H1 (cell line): ENCODE measurements around the gene ORMDL1. TPM values are rescaled to one million over a fixed set of nuclear protein-coding genes. Genes with fewer than 3 reads are reported as not detected.

ENCODE experiments used
- CTCF ChIA-PET: fragments of 300-600 bp; sonication (Branson Sonifier 250); formaldehyde crosslinking; loops from one replicate; lab custom pipeline; 2021; ENCODE audit not compliant: partially characterized antibody; lab: Charles Lee
- POLR2A ChIA-PET: fragments of 300-600 bp; sonication (Branson Sonifier 250); formaldehyde crosslinking; loops from one replicate; lab custom pipeline; 2021; ENCODE audit warnings: inconsistent platforms; ENCODE audit not compliant: partially characterized antibody; lab: Charles Lee
- DNase-seq, 2 experiments: peaks; one replicate each; pipeline versions ENCODE4 v3.0.0 to v3.0.0-alpha.2; 2010 to 2022; ENCODE audit warnings: low spot score in 2 of 2, low read depth in 1 of 2, mixed read lengths in 1 of 2
- FAIRE-seq: peaks from 2 replicates; lab custom pipeline; 2011; peaks lifted over from hg19 to GRCh38; lab: Jason Lieb, UNC
- H2AFZ ChIP-seq: 2 replicates; pipeline ENCODE4 v1.8.1; 2012; ENCODE audit warnings: low read length, inconsistent platforms
- H2AK5ac ChIP-seq: 2 replicates; pipeline ENCODE4 v1.6.1; 2013; ENCODE audit warnings: low read depth, low read length
- H2BK120ac ChIP-seq: replicated peaks from 2 replicates; pipeline ENCODE3; 2013; ENCODE audit warnings: low read depth, low read length, inconsistent platforms
- H2BK12ac ChIP-seq: 2 replicates; pipeline ENCODE4 v1.6.1; 2013; ENCODE audit warnings: low read depth, low read length
- H2BK15ac ChIP-seq: 2 replicates; pipeline ENCODE4 v1.6.1; 2013; ENCODE audit warnings: low read length
- H2BK20ac ChIP-seq: 2 replicates; pipeline ENCODE4 v1.6.1; 2013; ENCODE audit warnings: low read length
- H2BK5ac ChIP-seq: 2 replicates; pipeline ENCODE4 v1.6.1; 2013; ENCODE audit warnings: low read depth, low read length
- H3K14ac ChIP-seq: 2 replicates; pipeline ENCODE4 v1.6.1; 2013; ENCODE audit warnings: inconsistent platforms; ENCODE audit not compliant: insufficient read length
- H3K18ac ChIP-seq: 2 replicates; pipeline ENCODE4 v1.6.1; 2013; ENCODE audit warnings: low read length; ENCODE audit errors: extremely low read depth
- H3K23ac ChIP-seq: 2 replicates; pipeline ENCODE4 v1.6.1; 2013; ENCODE audit warnings: inconsistent platforms; ENCODE audit not compliant: insufficient read length
- H3K23me2 ChIP-seq: 2 replicates; pipeline ENCODE4 v1.6.1; 2013; ENCODE audit warnings: low read depth, low read length
- H3K27ac ChIP-seq: 2 replicates; pipeline ENCODE4 v1.6.1; 2011; ENCODE audit warnings: low read depth, low read length, inconsistent platforms
- H3K27me3 ChIP-seq, 4 experiments: replicated peaks in 1 of 4; 1 replicate in 1 of 4; 2 replicates in 3 of 4; pipeline versions ENCODE4 v1.6.1 to v1.8.1; 2011 to 2013; ENCODE audit warnings: low read length in 3 of 4, mild to moderate bottlenecking in 3 of 4, inconsistent platforms in 2 of 4, mixed read lengths in 2 of 4, moderate library complexity in 1 of 4; ENCODE audit not compliant: control insufficient read depth in 3 of 4, insufficient read depth in 3 of 4; ENCODE audit errors: extremely low read depth in 1 of 4
- H3K36me3 ChIP-seq, 4 experiments: 2 replicates each; pipeline versions ENCODE4 v1.6.1 to v1.8.1; 2011 to 2013; ENCODE audit warnings: mild to moderate bottlenecking in 4 of 4, low read length in 3 of 4, moderate library complexity in 2 of 4, control low read depth in 1 of 4, inconsistent platforms in 1 of 4; ENCODE audit not compliant: insufficient read depth in 4 of 4, control insufficient read depth in 2 of 4
- H3K4ac ChIP-seq: replicated peaks from 2 replicates; pipeline ENCODE3; 2013; ENCODE audit warnings: low read length, low read depth, mixed read lengths, inconsistent platforms; ENCODE audit not compliant: insufficient read length
- H3K4me1 ChIP-seq, 4 experiments: replicated peaks in 1 of 4; 1 replicate in 1 of 4; 2 replicates in 3 of 4; pipeline versions ENCODE4 v1.6.1 to v1.8.1; 2011 to 2013; ENCODE audit warnings: low read length in 3 of 4, inconsistent platforms in 2 of 4, mixed read lengths in 1 of 4; ENCODE audit not compliant: insufficient read depth in 4 of 4, control insufficient read depth in 3 of 4
- H3K4me2 ChIP-seq, 2 experiments: 2 replicates each; pipeline versions ENCODE4 v1.6.1 to v1.8.1; 2011 to 2013; ENCODE audit warnings: low read depth in 2 of 2, low read length in 2 of 2, control low read depth in 1 of 2, inconsistent platforms in 1 of 2, mild to moderate bottlenecking in 1 of 2; ENCODE audit not compliant: insufficient read depth in 1 of 2
- H3K4me3 ChIP-seq, 4 experiments: fragments of 200-600, 300-600 bp in 1 of 4; sonication (generic), shearing (Covaris generic), sonication (Bioruptor Twin) in 1 of 4; 2 replicates each; pipeline versions ENCODE4 v1.5.1 to v1.8.1; 2011 to 2016; ENCODE audit warnings: low read length in 4 of 4, low read depth in 3 of 4, control low read depth in 2 of 4, inconsistent platforms in 2 of 4, mild to moderate bottlenecking in 2 of 4, mixed read lengths in 1 of 4, moderate library complexity in 1 of 4; ENCODE audit not compliant: insufficient read depth in 2 of 4; ENCODE audit errors: extremely low read depth in 1 of 4
- H3K56ac ChIP-seq: replicated peaks from 2 replicates; pipeline ENCODE3; 2013; ENCODE audit warnings: low read depth, mild to moderate bottlenecking, mixed read lengths, low read length, inconsistent platforms; ENCODE audit not compliant: insufficient read length
- H3K79me1 ChIP-seq: 2 replicates; pipeline ENCODE4 v1.6.1; 2013; ENCODE audit warnings: low read depth, low read length, control low read depth
- H3K79me2 ChIP-seq, 2 experiments: 2 replicates each; pipeline versions ENCODE4 v1.6.1 to v1.8.1; 2012 to 2013; ENCODE audit warnings: low read length in 2 of 2, mild to moderate bottlenecking in 2 of 2, inconsistent platforms in 1 of 2; ENCODE audit not compliant: insufficient read depth in 2 of 2, control insufficient read depth in 1 of 2
- H3K9ac ChIP-seq, 4 experiments: replicated peaks in 1 of 4; 1 replicate in 1 of 4; 2 replicates in 3 of 4; pipeline versions ENCODE4 v1.6.1 to v1.8.1; 2011 to 2013; ENCODE audit warnings: low read depth in 3 of 4, low read length in 3 of 4, control low read depth in 2 of 4, mild to moderate bottlenecking in 2 of 4, moderate library complexity in 2 of 4, inconsistent platforms in 1 of 4; ENCODE audit errors: extremely low read depth in 1 of 4
- H3K9me3 ChIP-seq, 2 experiments: 2 replicates each; pipeline versions ENCODE4 v1.6.1 to v1.8.1; 2012 to 2013; ENCODE audit warnings: mild to moderate bottlenecking in 2 of 2, moderate library complexity in 2 of 2, control low read depth in 1 of 2, inconsistent platforms in 1 of 2, low read depth in 1 of 2, low read length in 1 of 2, mixed read lengths in 1 of 2; ENCODE audit not compliant: insufficient read depth in 2 of 2
- H4K20me1 ChIP-seq, 2 experiments: replicated peaks in 1 of 2; 2 replicates each; pipeline versions ENCODE3 to v1.8.1; 2011 to 2013; ENCODE audit warnings: inconsistent platforms in 2 of 2, low read length in 2 of 2, mild to moderate bottlenecking in 1 of 2; ENCODE audit not compliant: insufficient read depth in 2 of 2, control insufficient read depth in 1 of 2
- H4K5ac ChIP-seq: 2 replicates; pipeline ENCODE4 v1.6.1; 2013; ENCODE audit warnings: low read length, low read depth, mixed read lengths, inconsistent platforms; ENCODE audit not compliant: insufficient read length
- H4K8ac ChIP-seq: 2 replicates; pipeline ENCODE4 v1.8.0; 2013; ENCODE audit warnings: mild to moderate bottlenecking, moderate library complexity, low read length, inconsistent platforms; ENCODE audit not compliant: insufficient read depth; ENCODE audit errors: extremely low read depth
- H4K91ac ChIP-seq: replicated peaks from 2 replicates; pipeline ENCODE3; 2013; ENCODE audit warnings: low read length, mixed read lengths, inconsistent platforms; ENCODE audit not compliant: insufficient read length
- ATF2 ChIP-seq: IDR thresholded peaks from 2 replicates; pipeline ENCODE4 v1.6.1; 2012; ENCODE audit warnings: low read length, inconsistent platforms
- MAFK ChIP-seq: IDR thresholded peaks from 2 replicates; pipeline ENCODE4 v1.6.1; 2012; ENCODE audit warnings: low read depth, mild to moderate bottlenecking, improper control_type of control experiment, low read length
- NRF1 ChIP-seq: IDR thresholded peaks from 2 replicates; pipeline ENCODE4 v1.6.1; 2011; ENCODE audit warnings: mild to moderate bottlenecking, low read depth, low read length, improper control_type of control experiment
- RFX5 ChIP-seq: IDR thresholded peaks from 2 replicates; pipeline ENCODE4 v1.6.1; 2011; ENCODE audit warnings: low read depth, low read length, improper control_type of control experiment, borderline replicate concordance
- RXRA ChIP-seq: IDR thresholded peaks from 2 replicates; pipeline ENCODE4 v1.6.1; 2011; ENCODE audit warnings: low read depth, mild to moderate bottlenecking, low read length, moderate library complexity; ENCODE audit not compliant: insufficient read depth
- SIX5 ChIP-seq: IDR thresholded peaks from 2 replicates; pipeline ENCODE4 v1.6.1; 2011; ENCODE audit warnings: mild to moderate bottlenecking, low read depth, low read length
- SP1 ChIP-seq: IDR thresholded peaks from 2 replicates; pipeline ENCODE4 v1.6.1; 2011; ENCODE audit warnings: low read depth, low read length
- SP4 ChIP-seq: IDR thresholded peaks from 2 replicates; pipeline ENCODE4 v1.6.1; 2012; ENCODE audit warnings: low read length, inconsistent platforms
- TAF7 ChIP-seq: optimal IDR thresholded peaks from 2 replicates; pipeline ENCODE3; 2011; ENCODE audit warnings: low read depth, mild to moderate bottlenecking, inconsistent platforms, low read length, moderate library complexity, borderline replicate concordance
- TCF12 ChIP-seq: IDR thresholded peaks from 2 replicates; pipeline ENCODE4 v1.6.1; 2011; ENCODE audit warnings: low read depth, mild to moderate bottlenecking, low read length
- WGBS, 2 experiments: shearing (Covaris generic) in 1 of 2; methylation state at CpG; one replicate each; pipeline versions ENCODE4 v1.1.6 to v1.1.7; 2013 to 2015; ENCODE audit warnings: low lambda C conversion rate in 2 of 2, mixed read lengths in 2 of 2, inconsistent platforms in 1 of 2, low coverage in 1 of 2, missing lambda C conversion rate in 1 of 2; ENCODE audit not compliant: insufficient replicate concordance in 2 of 2, insufficient coverage in 1 of 2, insufficient read length in 1 of 2; ENCODE audit errors: extremely low coverage in 1 of 2, missing lambda C conversion rate in 1 of 2; 5-methylcytosine and 5-hydroxymethylcytosine counted together
- polyA plus RNA-seq, 7 experiments: library from polyadenylated mRNA; depleted of rRNA in 3 of 7; stranded (reverse) in 5 of 7; unstranded in 2 of 7; fragments of >200 nt in 5 of 7; fragments of 200-250 nt in 2 of 7; gene quantifications; 1 replicate in 5 of 7; 2 replicates in 1 of 7; 4 replicates in 1 of 7; pipeline versions ENCODE4 v1.2.1 to v1.2.3, GENCODE V29; 2011 to 2013; ENCODE audit warnings: missing spikeins in 2 of 7, mixed read lengths in 2 of 7
- total RNA-seq: library from RNA; stranded (reverse); fragmentation: NEBNext Ultra II Directional; extraction: Animal tissue kit (Norgen Biotek cat#: 25700); gene quantifications from 2 replicates; pipeline ENCODE4 v1.2.1, GENCODE V29; 2021

Gene ORMDL1
- total and polyA plus RNA-seq, 2 of the 8 experiments (the other 6 are each of a cell fraction or from before 2014, with no cell fraction given): 34.9 to 58.1 TPM

GRCh38 chr2:189762551-189763298, 21.4 kb downstream of the ORMDL1 start, which contains the start of gene OSGEPL1:
TSS of gene OSGEPL1 (minus strand) at chr2:189762792. CDS start at chr2:189761640, 1,152 bp downstream.
- DNase-seq: peak; percentile 87 to 91
- TF ChIP-seq SP4 (no peak; the same call in 1 of the 2 replicates), SIX5 (no peak), ATF2 (peak; percentile 91), TCF12 (0 out of 2 replicates have a peak, but pooled peaks have one; percentile 31), RXRA (no peak), SP1 (0 out of 2 replicates have a peak, but pooled peaks have one; percentile 49), NRF1 (0 out of 2 replicates have a peak, but pooled peaks have one; percentile 11), TAF7 (peak; percentile 47), MAFK (no peak), RFX5 (no peak)

More at GRCh38 chr2:189762551-189763298, 21.4 kb downstream of the ORMDL1 start, which contains the start of gene OSGEPL1:
- Histone ChIP-seq H3K4me3 (peak within 1 kb of the TSS; percentile 81 to 91 (median 88)), H3K14ac (no peak within 1 kb of the TSS), H4K20me1 (no peaks in the 10 kb centered on the region), H2BK20ac (no peak within 1 kb of the TSS), H3K79me1 (no peaks in the 10 kb centered on the region), H3K4ac (peak within 1 kb of the TSS; percentile 82), H3K4me2 (peak within 1 kb of the TSS; percentile 49 to 75), H2BK15ac (no peak within 1 kb of the TSS), H2BK12ac (no peak within 1 kb of the TSS), H2AK5ac (no peak within 1 kb of the TSS), H3K36me3 (peaks cover 0 to 6% (median 0%) of the 10 kb centered on the region in 4 experiments; a peak in 2 of 8 replicates), H3K9ac (peak within 1 kb of the TSS; percentile 86 to 97 (median 90)), H2BK120ac (no peak within 1 kb of the TSS), H3K27ac (peak within 1 kb of the TSS; percentile 85), H3K23me2 (no peaks in the 10 kb centered on the region), H3K79me2 (no peaks in the 10 kb centered on the region), H3K9me3 (no peaks in the 10 kb centered on the region), H4K5ac (peak within 1 kb of the TSS; percentile 82), H2BK5ac (peak within 1 kb of the TSS; percentile 87), H2AFZ (peak within 1 kb of the TSS; percentile 95), H4K8ac (peak within 1 kb of the TSS; percentile 68; the same call in 1 of the 2 replicates), H3K27me3 (no peaks in the 10 kb centered on the region), H3K23ac (no peak within 1 kb of the TSS), H3K18ac (peak within 1 kb of the TSS; percentile 80), H3K56ac (peak within 1 kb of the TSS; percentile 71), H4K91ac (no peak within 1 kb of the TSS), H3K4me1 (no peaks in the 10 kb centered on the region; a peak in 1 of 7 replicates)
- WGBS, 2 experiments: 1% methylated on average over 33 of the region's 33 CpGs; no CpG with 5 or more reads in 1 of the 2 experiments
- FAIRE-seq: peak; percentile 95
- ChIA-PET CTCF (interaction anchor here (0.6 to 3.1 kb wide), 30 partner anchors 9 to 1578 kb away, joined by 3 to 33 read pairs (median 4); partner anchors contain the start of genes ASNSD1, ORMDL1 and PMS1), POLR2A (interaction anchor here (0.6 to 4.3 kb wide), 10 partner anchors 11 to 1544 kb away, joined by 3 to 28 read pairs (median 4); partner anchors contain the start of genes ORMDL1, PMS1 and WDR75)
